Mesothelial cell of epicardium (in vitro differentiated cells): ENCODE results near the gene EDN3. TPM values are rescaled to one million over a fixed set of nuclear protein-coding genes. Genes with fewer than 3 reads are reported as not detected.

Source experiments
- DNase-seq, 2 experiments: peaks; one replicate each; pipeline ENCODE4 v3.0.0; 2021; ENCODE audit warnings: low spot score in 2 of 2; ENCODE audit not compliant: unreplicated experiment in 2 of 2
- H3K27ac Mint-ChIP-seq: 2 replicates; pipeline ENCODE4 v1.8.0; 2021; ENCODE audit warnings: mixed read lengths
- H3K27me3 Mint-ChIP-seq: 2 replicates; pipeline ENCODE4 v1.8.0; 2021; ENCODE audit warnings: low read depth, mixed read lengths
- H3K36me3 Mint-ChIP-seq: 2 replicates; pipeline ENCODE4 v1.8.0; 2021; ENCODE audit warnings: mixed read lengths
- H3K4me1 Mint-ChIP-seq: 2 replicates; pipeline ENCODE4 v1.8.0; 2021; ENCODE audit warnings: mixed read lengths
- H3K4me3 Mint-ChIP-seq: 2 replicates; pipeline ENCODE4 v1.8.0; 2021; ENCODE audit warnings: mild to moderate bottlenecking, moderate library complexity, mixed read lengths
- H3K9me3 Mint-ChIP-seq: 2 replicates; pipeline ENCODE4 v1.8.0; 2021; ENCODE audit warnings: mixed read lengths
- CTCF ChIP-seq: fragments of 200-600 bp; sonication (generic); IDR thresholded peaks from one replicate; pipeline ENCODE4 v1.5.0; 2021; ENCODE audit warnings: antibody characterized with exemption; ENCODE audit not compliant: unreplicated experiment
- total RNA-seq: library from RNA; stranded (reverse); gene quantifications from 3 replicates; pipeline ENCODE4 v1.2.1, GENCODE V29; 2021

Gene EDN3
- total RNA-seq, 1 donor from 2014 or later: 17.6 TPM

GRCh38 chr20:59318201-59318790 is 17.9 kb downstream of the EDN3 start:
- TF ChIP-seq CTCF: no peak
- peaks cover 13% of the 10 kb centered on the region for H3K4me1 Mint-ChIP-seq
- no peaks in the 10 kb centered on the region for H3K9me3 Mint-ChIP-seq
- peaks cover 10% of the 10 kb centered on the region for H3K27me3 Mint-ChIP-seq
- no peak overlapping the region for H3K27ac Mint-ChIP-seq
- no peak overlapping the region for H3K4me3 Mint-ChIP-seq
- no peak for DNase-seq
- no peaks in the 10 kb centered on the region for H3K36me3 Mint-ChIP-seq

GRCh38 chr20:59318803-59319202 is 18.4 kb downstream of the EDN3 start:
- no peak overlapping the region for H3K27ac Mint-ChIP-seq
- TF ChIP-seq CTCF: no peak
- H3K4me3 Mint-ChIP-seq: no peak overlapping the region
- DNase-seq: no peak
- H3K36me3 Mint-ChIP-seq: no peaks in the 10 kb centered on the region
- no peaks in the 10 kb centered on the region for H3K9me3 Mint-ChIP-seq
- peaks cover 13% of the 10 kb centered on the region for H3K27me3 Mint-ChIP-seq
- peaks cover 13% of the 10 kb centered on the region for H3K4me1 Mint-ChIP-seq

GRCh38 chr20:59320426-59320825 is 20.0 kb downstream of the EDN3 start:
- Mint-ChIP-seq H3K9me3 (no peaks in the 10 kb centered on the region), H3K4me1 (peaks cover 19% of the 10 kb centered on the region), H3K27ac (no peak overlapping the region)

GRCh38 chr20:59320854-59321647 is 20.6 kb downstream of the EDN3 start:
- no peak for DNase-seq
- H3K27ac Mint-ChIP-seq: no peak overlapping the region
- H3K4me3 Mint-ChIP-seq: no peak overlapping the region
- H3K36me3 Mint-ChIP-seq: no peaks in the 10 kb centered on the region
- no peaks in the 10 kb centered on the region for H3K9me3 Mint-ChIP-seq
- peaks cover 19% of the 10 kb centered on the region for H3K4me1 Mint-ChIP-seq
- peaks cover 28% of the 10 kb centered on the region for H3K27me3 Mint-ChIP-seq
- TF ChIP-seq CTCF: no peak

More at GRCh38 chr20:59320426-59320825, 20.0 kb downstream of the EDN3 start:
- H3K36me3 Mint-ChIP-seq: no peaks in the 10 kb centered on the region
- H3K4me3 Mint-ChIP-seq: no peak overlapping the region
- peaks cover 22% of the 10 kb centered on the region for H3K27me3 Mint-ChIP-seq
- no peak for DNase-seq
- TF ChIP-seq CTCF: no peak

- H3K27me3 Mint-ChIP-seq: peaks cover 32% of the 10 kb centered on the region
- H3K27ac Mint-ChIP-seq: no peak overlapping the region
- H3K9me3 Mint-ChIP-seq: no peaks in the 10 kb centered on the region
- TF ChIP-seq CTCF: no peak
- peaks cover 19% of the 10 kb centered on the region for H3K4me1 Mint-ChIP-seq
- DNase-seq: no peak
- no peaks in the 10 kb centered on the region for H3K36me3 Mint-ChIP-seq
- H3K4me3 Mint-ChIP-seq: no peak overlapping the region
Observed at GRCh38 chr20:59322081-59322480, 21.7 kb downstream of the EDN3 start.
